Esophagus squamous epithelium (tissue), 5 donors: ENCODE measurements around the gene CR1L. TPM values are rescaled to one million over a fixed set of nuclear protein-coding genes. Genes with fewer than 3 reads are reported as not detected.
"Not testable (repeated sequence)": the region's sequence is repeated elsewhere in the genome, so short reads cannot be mapped to it uniquely, and the experiment has no call there.

Experiments used
- DNase-seq: peaks from one replicate; lab custom pipeline; 2025; lab: John Stamatoyannopoulos, UW
- H3K27ac ChIP-seq, 4 donors: fragments of 200-600 bp; sonication (generic); one replicate each; pipeline ENCODE4 v1.5.1; 2016 to 2019; ENCODE audit warnings: mild to moderate bottlenecking in 1 of 4
- H3K27me3 ChIP-seq, 4 donors: fragments of 200-600 bp; sonication (generic); 1 replicate in 3 of 4; 2 replicates in 1 of 4; pipeline versions ENCODE4 v1.5.1 to v1.6.0; 2017 to 2021; ENCODE audit warnings: antibody characterized with exemption in 1 of 4
- H3K36me3 ChIP-seq, 3 donors: fragments of 200-600 bp; sonication (generic); one replicate each; pipeline ENCODE4 v1.5.1; 2016 to 2019
- H3K4me1 ChIP-seq, 3 donors: fragments of 200-600 bp; sonication (generic); one replicate each; pipeline ENCODE4 v1.5.1; 2017 to 2019
- H3K4me3 ChIP-seq, 4 donors: fragments of 200-600 bp; sonication (generic); 1 replicate in 3 of 4; 2 replicates in 1 of 4; pipeline ENCODE4 v1.5.1; 2016 to 2019; ENCODE audit warnings: mild to moderate bottlenecking in 2 of 4, moderate library complexity in 1 of 4
- H3K9me3 ChIP-seq, 3 donors: fragments of 200-600 bp; sonication (generic); one replicate each; pipeline ENCODE4 v1.5.1; 2016 to 2019
- POLR2A ChIP-seq, 4 donors: fragments of 450-650 bp; IDR thresholded peaks; one replicate each; pipeline ENCODE4 v1.6.1; 2017; ENCODE audit warnings: antibody characterized with exemption in 4 of 4, mild to moderate bottlenecking in 4 of 4, moderate library complexity in 3 of 4
- WGBS, 2 donors: methylation state at CpG; one replicate each; pipeline ENCODE4 v1.1.5; 2018; 5-methylcytosine and 5-hydroxymethylcytosine counted together
- intact Hi-C: fragments of 100-400 bp; cut with DNase I; formaldehyde crosslinking; loops from one replicate; pipeline ENCODE4 v1.15.0; 2022
- total RNA-seq, 4 donors: library from RNA; depleted of rRNA; stranded (reverse); fragments of >200 nt; gene quantifications; one replicate each; pipeline ENCODE4 v1.1.0, GENCODE V29; 2016
- TF ChIP-seq, protein P1 (sequence below), 6 experiments: fragments of 450-650 bp in 4 of 6; fragments of 200-600 bp in 2 of 6; sonication (generic) in 2 of 6; IDR thresholded peaks; one replicate each; pipeline ENCODE4 v1.5.1; 2016 to 2019; ENCODE audit warnings: antibody characterized with exemption in 6 of 6, mild to moderate bottlenecking in 4 of 6, moderate library complexity in 4 of 6
- donor health status: DM: yes; HTN: yes; CAD: no.

Gene CR1L
- total RNA-seq, 4 donors from 2014 or later: not detected

DNA sequence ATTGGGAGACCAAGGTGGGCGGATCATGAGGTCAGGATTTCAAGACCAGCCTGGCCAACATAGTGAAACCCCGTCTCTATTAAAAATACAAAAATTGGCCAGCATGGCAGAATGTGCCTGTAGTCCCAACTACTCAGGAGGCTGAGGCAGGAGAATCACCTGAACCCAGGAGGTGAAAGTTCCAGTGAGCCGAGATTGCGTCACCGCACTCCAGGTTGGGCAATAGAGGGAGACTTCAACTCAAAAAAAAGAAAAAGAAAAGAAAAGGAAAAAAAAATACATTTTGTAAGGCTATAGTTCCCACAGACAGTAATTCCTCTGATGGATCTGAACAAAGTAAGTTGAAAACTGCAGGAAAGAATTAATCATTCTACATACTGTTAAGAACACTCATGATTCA is 58.8 kb downstream of the CR1L start:
- H3K27me3 ChIP-seq: no peaks in the 10 kb centered on the region
- no peaks in the 10 kb centered on the region for H3K4me1 ChIP-seq
- no peaks in the 10 kb centered on the region for H3K9me3 ChIP-seq
- DNase-seq: no peak
- H3K27ac ChIP-seq: no peak overlapping the region
- intact Hi-C loops: no loop called here
- no peak overlapping the region for H3K4me3 ChIP-seq
- H3K36me3 ChIP-seq: no peaks in the 10 kb centered on the region
- TF ChIP-seq, protein P1, sequence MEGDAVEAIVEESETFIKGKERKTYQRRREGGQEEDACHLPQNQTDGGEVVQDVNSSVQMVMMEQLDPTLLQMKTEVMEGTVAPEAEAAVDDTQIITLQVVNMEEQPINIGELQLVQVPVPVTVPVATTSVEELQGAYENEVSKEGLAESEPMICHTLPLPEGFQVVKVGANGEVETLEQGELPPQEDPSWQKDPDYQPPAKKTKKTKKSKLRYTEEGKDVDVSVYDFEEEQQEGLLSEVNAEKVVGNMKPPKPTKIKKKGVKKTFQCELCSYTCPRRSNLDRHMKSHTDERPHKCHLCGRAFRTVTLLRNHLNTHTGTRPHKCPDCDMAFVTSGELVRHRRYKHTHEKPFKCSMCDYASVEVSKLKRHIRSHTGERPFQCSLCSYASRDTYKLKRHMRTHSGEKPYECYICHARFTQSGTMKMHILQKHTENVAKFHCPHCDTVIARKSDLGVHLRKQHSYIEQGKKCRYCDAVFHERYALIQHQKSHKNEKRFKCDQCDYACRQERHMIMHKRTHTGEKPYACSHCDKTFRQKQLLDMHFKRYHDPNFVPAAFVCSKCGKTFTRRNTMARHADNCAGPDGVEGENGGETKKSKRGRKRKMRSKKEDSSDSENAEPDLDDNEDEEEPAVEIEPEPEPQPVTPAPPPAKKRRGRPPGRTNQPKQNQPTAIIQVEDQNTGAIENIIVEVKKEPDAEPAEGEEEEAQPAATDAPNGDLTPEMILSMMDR (IDR thresholded peaks at IDR 0.05): no peak
- WGBS, 2 donors: 88 to 91% methylated on average over 5 of the region's 5 CpGs

DNA sequence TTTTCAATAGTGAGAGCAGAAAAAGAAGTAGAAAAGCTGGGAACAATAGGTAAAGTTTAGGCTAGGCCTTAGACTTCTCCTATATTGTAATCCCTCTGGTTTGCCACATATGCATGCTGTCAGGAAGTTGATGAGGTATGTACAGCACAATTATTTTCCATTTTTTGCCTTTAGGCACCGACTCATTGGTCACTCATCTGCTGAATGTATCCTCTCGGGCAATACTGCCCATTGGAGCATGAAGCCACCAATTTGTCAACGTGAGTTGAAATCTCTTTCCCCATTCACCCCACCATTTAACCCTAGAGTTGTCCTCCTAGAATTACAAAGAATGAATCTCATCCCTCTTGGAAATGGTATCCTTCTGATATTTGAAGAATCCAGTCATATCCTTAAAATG is 63.1 kb downstream of the CR1L start:
- H3K4me3 ChIP-seq, H3K9me3 ChIP-seq, intact Hi-C loops, DNase-seq, H3K27me3 ChIP-seq, H3K4me1 ChIP-seq, H3K27ac ChIP-seq, H3K36me3 ChIP-seq: not testable (repeated sequence)
- 44 to 52% methylated on average over 3 of the region's 3 CpGs for WGBS, 2 donors

DNA sequence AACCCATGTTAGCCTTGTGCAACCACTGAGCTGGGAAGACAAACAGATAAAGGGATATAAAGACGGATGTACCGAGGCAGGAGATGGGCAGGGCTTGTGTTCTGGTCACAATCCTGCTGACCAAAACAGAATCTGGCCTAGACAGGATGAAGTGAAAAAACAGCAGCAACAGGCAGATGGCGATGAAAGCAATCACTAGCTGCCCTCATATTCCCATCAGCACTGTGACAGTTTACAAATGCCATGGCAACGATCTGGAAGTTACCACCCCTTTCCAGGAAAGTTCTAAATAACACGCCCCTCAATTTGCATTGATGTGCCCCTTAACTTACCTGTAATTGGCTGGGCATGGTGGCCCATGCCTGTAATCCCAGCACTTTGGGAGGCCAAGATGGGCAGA is 66.4 kb downstream of the CR1L start:
- 68 to 73% methylated on average over 4 to 5 of the region's 5 CpGs for WGBS, 2 donors
- no peak for DNase-seq

DNA sequence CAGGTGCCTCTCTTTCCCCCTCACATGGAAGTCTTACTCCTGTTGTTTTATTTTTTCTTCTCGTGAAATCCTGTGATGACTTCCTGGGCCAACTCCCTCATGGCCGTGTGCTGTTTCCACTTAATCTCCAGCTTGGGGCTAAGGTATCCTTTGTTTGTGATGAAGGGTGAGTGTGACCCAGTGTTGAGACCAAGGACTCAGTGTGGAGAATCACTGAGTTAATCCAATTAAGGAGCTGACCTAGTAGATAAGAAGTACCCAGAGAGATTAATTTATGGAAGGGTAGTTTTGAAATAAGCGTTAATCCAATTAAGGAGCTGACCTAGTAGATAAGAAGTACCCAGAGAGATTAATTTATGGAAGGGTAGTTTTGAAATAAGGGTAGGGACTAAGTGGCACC is 67.8 kb downstream of the CR1L start:
- not testable (repeated sequence) for H3K27me3 ChIP-seq

More for the DNA sequence above, 66.4 kb downstream of the CR1L start:
- Histone ChIP-seq H3K36me3 (no peaks in the 10 kb centered on the region), H3K27ac (no peak overlapping the region), H3K9me3 (no peaks in the 10 kb centered on the region), H3K4me3 (no peak overlapping the region), H3K27me3 (no peaks in the 10 kb centered on the region), H3K4me1 (no peaks in the 10 kb centered on the region)
- TF ChIP-seq, protein P1 (IDR thresholded peaks at IDR 0.05): no peak
- no peak for TF ChIP-seq POLR2A (IDR thresholded peaks at IDR 0.05)
- intact Hi-C loops: no loop called here

DNA sequence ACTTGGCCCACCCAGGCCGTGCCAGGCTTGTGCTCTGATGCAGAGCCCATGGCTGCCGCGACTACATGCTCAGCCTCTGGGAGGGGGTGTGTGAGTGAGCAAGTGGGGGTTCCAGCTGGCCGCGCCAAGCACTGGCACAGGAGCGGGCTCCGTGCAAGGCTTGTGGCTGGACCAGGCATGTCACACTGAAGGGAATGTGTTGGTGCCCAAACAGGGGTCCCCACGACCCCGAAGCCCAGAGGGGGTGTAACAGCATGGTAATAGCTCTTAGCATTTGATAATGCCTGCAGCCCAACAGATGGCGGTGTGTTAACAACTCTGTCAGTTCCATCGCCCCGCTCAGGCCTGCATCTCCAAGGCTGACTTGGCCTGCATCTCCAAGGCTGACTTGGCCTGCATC is 68.6 kb downstream of the CR1L start:
- no peaks in the 10 kb centered on the region for H3K4me1 ChIP-seq
- TF ChIP-seq POLR2A (IDR thresholded peaks at IDR 0.05): no peak
- TF ChIP-seq, protein P1 (IDR thresholded peaks at IDR 0.05): no peak
- H3K4me3 ChIP-seq: no peak overlapping the region
- H3K27ac ChIP-seq: no peak overlapping the region
- no peaks in the 10 kb centered on the region for H3K9me3 ChIP-seq
- WGBS, 2 donors: 87 to 93% methylated on average over 4 to 5 of the region's 12 CpGs
- H3K36me3 ChIP-seq: no peaks in the 10 kb centered on the region
- H3K27me3 ChIP-seq: no peaks in the 10 kb centered on the region
- intact Hi-C loops: no loop called here
- DNase-seq: no peak

More for the DNA sequence above, 67.8 kb downstream of the CR1L start:
- H3K4me1 ChIP-seq, H3K27ac ChIP-seq, DNase-seq, H3K9me3 ChIP-seq, H3K4me3 ChIP-seq, H3K36me3 ChIP-seq, intact Hi-C loops: not testable (repeated sequence)
- 68 to 78% methylated on average over 1 to 3 of the region's 3 CpGs for WGBS, 2 donors

DNA sequence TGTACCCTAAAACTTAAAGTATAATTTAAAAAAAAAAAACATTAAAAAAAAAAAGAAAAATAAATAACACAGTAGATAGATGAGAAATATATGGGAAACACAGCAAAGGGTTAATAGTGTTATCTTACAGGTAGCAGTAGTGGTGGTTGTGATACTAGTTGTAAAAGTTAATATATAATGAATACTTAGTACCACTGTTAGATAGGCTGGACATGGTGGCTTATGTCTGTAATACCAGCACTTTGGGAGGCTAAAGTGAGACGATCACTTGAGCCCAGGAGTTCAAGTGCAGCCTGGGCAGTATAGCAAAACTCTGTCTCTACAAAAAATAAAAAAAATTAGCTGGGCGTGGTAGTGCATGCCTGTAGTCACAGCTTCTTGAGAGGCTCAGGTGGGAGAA is 74.3 kb downstream of the CR1L start:
- intact Hi-C loops: no loop called here
- WGBS, 2 donors: 90 to 91% methylated on average over 2 of the region's 2 CpGs
- no peak for TF ChIP-seq POLR2A (IDR thresholded peaks at IDR 0.05)
- TF ChIP-seq, protein P1 (IDR thresholded peaks at IDR 0.05): no peak
- no peak for DNase-seq
- Histone ChIP-seq H3K27ac (no peak overlapping the region), H3K4me3 (no peak overlapping the region), H3K9me3 (no peaks in the 10 kb centered on the region), H3K36me3 (no peaks in the 10 kb centered on the region), H3K27me3 (no peaks in the 10 kb centered on the region), H3K4me1 (no peaks in the 10 kb centered on the region)

DNA sequence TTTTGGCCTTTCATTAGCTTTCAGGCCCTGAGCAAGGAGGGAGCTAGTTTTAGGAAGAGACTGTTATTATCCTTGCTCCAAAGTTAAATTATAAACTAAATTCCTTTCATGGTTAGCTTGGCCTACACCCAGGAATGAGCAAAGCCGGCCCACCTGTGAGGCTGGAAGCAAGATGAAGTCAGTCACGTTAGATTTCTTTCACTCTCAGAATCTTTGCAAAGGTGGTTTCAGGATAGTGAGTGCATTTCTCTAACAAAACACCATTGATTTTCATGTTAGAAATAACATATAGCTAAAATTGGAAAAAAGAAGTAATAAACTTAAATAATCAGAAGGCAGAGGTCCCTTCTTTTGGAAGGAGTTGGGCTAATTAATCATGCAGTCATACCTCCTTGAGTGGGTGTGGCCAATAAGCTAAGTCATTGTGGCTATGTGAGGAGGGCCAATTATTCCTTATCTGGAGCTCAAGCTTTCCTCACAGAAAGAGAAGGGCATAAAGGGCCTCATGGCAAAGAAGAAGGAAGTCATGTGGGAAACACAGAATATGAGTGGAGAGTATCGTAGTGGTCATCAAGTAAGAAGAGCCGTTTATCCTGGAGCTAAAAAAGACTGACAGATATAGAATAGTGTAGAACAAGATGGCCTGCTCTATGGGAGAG is 83.4 kb downstream of the CR1L start:
- H3K4me3 ChIP-seq, H3K27me3 ChIP-seq, H3K9me3 ChIP-seq, H3K36me3 ChIP-seq, intact Hi-C loops, DNase-seq, H3K27ac ChIP-seq, H3K4me1 ChIP-seq: not testable (repeated sequence)
- 66 to 89% methylated on average over 4 of the region's 4 CpGs for WGBS, 2 donors

DNA sequence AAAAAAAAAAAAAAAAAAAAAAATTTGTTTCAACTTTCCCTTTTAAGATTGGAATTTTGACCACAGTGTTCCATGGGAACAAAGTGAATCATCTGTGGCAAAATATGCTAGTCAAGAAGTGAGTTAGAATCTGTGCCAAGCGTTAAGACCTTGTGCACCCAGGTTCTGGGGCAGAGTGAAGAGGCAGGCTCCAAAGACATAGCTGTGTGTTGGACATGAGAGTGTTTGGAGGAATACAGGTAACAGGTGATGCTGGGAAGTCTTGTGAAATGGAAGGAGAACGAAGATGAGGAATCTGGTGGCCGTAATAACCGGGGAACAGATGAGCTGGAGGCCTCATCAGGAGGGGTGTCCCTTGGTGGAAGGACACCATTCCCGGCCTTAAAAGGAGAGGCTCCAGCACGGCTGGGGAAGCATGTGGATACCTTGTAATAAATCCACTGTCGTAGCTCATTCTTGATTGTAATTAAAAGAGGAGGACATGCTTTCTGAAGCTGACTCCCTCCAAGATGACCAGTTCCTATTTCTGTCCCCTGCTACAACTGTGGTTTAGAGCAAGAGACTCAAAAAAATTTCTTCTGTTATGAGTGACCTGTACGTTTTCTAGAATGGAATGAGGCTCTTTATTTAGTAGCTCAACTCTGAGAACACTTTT is 92.7 kb downstream of the CR1L start:
- H3K27me3 ChIP-seq, intact Hi-C loops, H3K9me3 ChIP-seq, H3K4me3 ChIP-seq, H3K4me1 ChIP-seq, H3K36me3 ChIP-seq, H3K27ac ChIP-seq, DNase-seq: not testable (repeated sequence)
- 80 to 89% methylated on average over 8 of the region's 8 CpGs for WGBS, 2 donors

DNA sequence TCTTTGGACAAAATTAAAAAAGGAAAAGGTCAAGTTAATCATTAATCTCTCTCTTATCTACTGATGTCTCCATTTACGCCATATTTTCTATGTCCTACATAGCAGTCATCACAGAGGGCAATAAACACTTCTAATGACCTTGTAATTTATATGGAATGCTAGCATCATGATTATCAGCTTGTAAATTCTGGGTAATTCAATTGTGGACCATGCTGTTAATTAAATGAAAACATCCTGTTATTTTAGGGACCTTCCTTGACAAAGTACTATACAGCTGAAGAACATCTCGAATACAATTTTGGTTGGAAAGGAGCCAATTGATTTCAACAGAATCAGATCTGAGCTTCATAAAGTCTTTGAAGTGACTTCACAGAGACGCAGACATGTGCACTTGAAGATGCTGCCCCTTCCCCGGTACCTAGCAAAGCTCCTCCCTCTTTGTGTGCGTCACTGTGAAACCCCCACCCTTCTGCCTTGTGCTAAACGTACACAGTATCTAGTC is 93.3 kb downstream of the CR1L start:
- H3K36me3 ChIP-seq, H3K27ac ChIP-seq, intact Hi-C loops, DNase-seq, H3K4me3 ChIP-seq, H3K27me3 ChIP-seq, H3K9me3 ChIP-seq, H3K4me1 ChIP-seq: not testable (repeated sequence)
- 28 to 50% methylated on average over 6 of the region's 6 CpGs for WGBS, 2 donors
